SK-N-SH (cell line): ENCODE results near the gene SHPK. TPM values are rescaled to one million over a fixed set of nuclear protein-coding genes. Genes with fewer than 3 reads are reported as not detected.

Experiments used
- CTCF ChIA-PET: fragments of 300-600, 350-600 bp; formaldehyde crosslinking; extraction: SDS; loops from one replicate; lab custom pipeline; 2021; lab: Yijun Ruan, JAX
- POLR2A ChIA-PET: fragments of 350-600 bp; sonication (Branson Sonifier 250); formaldehyde crosslinking; extraction: SDS; loops from one replicate; lab custom pipeline; 2020; ENCODE audit warnings: antibody characterized with exemption, inconsistent platforms; lab: Yijun Ruan, JAX
- DNase-seq: peaks from one replicate; pipeline ENCODE4 v3.0.0; 2012
- H2AFZ ChIP-seq: fragments of 200-600 bp; sonication (generic); 2 replicates; pipeline ENCODE4 v1.8.1; 2016; ENCODE audit warnings: antibody characterized with exemption, mild to moderate bottlenecking, low read depth
- H3F3A ChIP-seq: fragments of 200-600 bp; sonication (generic); replicated peaks from 2 replicates; pipeline ENCODE3; 2016; ENCODE audit warnings: antibody characterized with exemption, mild to moderate bottlenecking; ENCODE audit not compliant: insufficient read depth
- H3K27ac ChIP-seq, 2 experiments: fragments of 200-500 bp in 1 of 2; fragments of 200-600 bp in 1 of 2; sonication (Bioruptor generic) in 1 of 2; sonication (generic), shearing (Covaris generic) in 1 of 2; 2 replicates each; pipeline versions ENCODE4 v1.5.1 to v1.6.1; 2014 to 2016; ENCODE audit warnings: low read depth in 2 of 2, inconsistent platforms in 1 of 2, low read length in 1 of 2, mild to moderate bottlenecking in 1 of 2, mixed read lengths in 1 of 2
- H3K27me3 ChIP-seq: fragments of 200-600 bp; sonication (generic), shearing (Covaris generic); 2 replicates; pipeline ENCODE4 v1.6.1; 2016; ENCODE audit warnings: mixed run types; ENCODE audit not compliant: insufficient read depth
- H3K36me3 ChIP-seq, 2 experiments: fragments of 200-500 bp in 1 of 2; fragments of 200-600 bp in 1 of 2; sonication (Bioruptor generic) in 1 of 2; sonication (generic) in 1 of 2; replicated peaks in 1 of 2; 2 replicates each; pipeline versions ENCODE3 to v1.5.1; 2014 to 2016; ENCODE audit warnings: low read length in 1 of 2, mild to moderate bottlenecking in 1 of 2; ENCODE audit not compliant: insufficient read depth in 2 of 2, control insufficient read depth in 1 of 2
- H3K4me1 ChIP-seq, 2 experiments: fragments of 200-500 bp in 1 of 2; fragments of 200-600 bp in 1 of 2; sonication (Bioruptor generic) in 1 of 2; sonication (generic), shearing (Covaris generic) in 1 of 2; 2 replicates each; pipeline versions ENCODE4 v1.5.1 to v1.6.1; 2014 to 2016; ENCODE audit warnings: low read depth in 1 of 2, low read length in 1 of 2, mixed run types in 1 of 2; ENCODE audit not compliant: insufficient read depth in 2 of 2, control insufficient read depth in 1 of 2
- H3K4me2 ChIP-seq: fragments of 200-600 bp; sonication (generic), shearing (Covaris generic); 2 replicates; pipeline ENCODE4 v1.6.1; 2017; ENCODE audit warnings: mixed run types
- H3K4me3 ChIP-seq, 2 experiments: fragments of 200-500 bp in 1 of 2; fragments of 200-600 bp in 1 of 2; sonication (Bioruptor generic) in 1 of 2; sonication (generic), shearing (Covaris generic) in 1 of 2; 2 replicates each; pipeline versions ENCODE4 v1.5.1 to v1.8.1; 2014 to 2016; ENCODE audit warnings: low read depth in 2 of 2, inconsistent platforms in 1 of 2, low read length in 1 of 2, mild to moderate bottlenecking in 1 of 2, mixed read lengths in 1 of 2, moderate library complexity in 1 of 2
- H3K79me2 ChIP-seq: fragments of 200-600 bp; sonication (generic); 2 replicates; pipeline ENCODE4 v1.8.1; 2017; ENCODE audit warnings: mild to moderate bottlenecking; ENCODE audit not compliant: insufficient read depth
- H3K9ac ChIP-seq: fragments of 200-600 bp; sonication (generic); 2 replicates; pipeline ENCODE4 v1.6.1; 2017; ENCODE audit warnings: mixed run types
- H3K9me2 ChIP-seq: fragments of 200-600 bp; sonication (generic); 2 replicates; pipeline ENCODE4 v1.6.1; 2017; ENCODE audit warnings: mixed run types
- H3K9me3 ChIP-seq: fragments of 200-600 bp; sonication (generic); 2 replicates; pipeline ENCODE4 v1.6.1; 2017; ENCODE audit warnings: mixed run types, mild to moderate bottlenecking, moderate library complexity
- H4K20me1 ChIP-seq: fragments of 200-600 bp; sonication (generic); 2 replicates; pipeline ENCODE4 v1.6.1; 2017; ENCODE audit warnings: mild to moderate bottlenecking, mixed run types; ENCODE audit not compliant: insufficient read depth
- EP300 ChIP-seq, 2 experiments: IDR thresholded peaks; 2 replicates each; pipeline versions ENCODE4 v1.4.0 to v1.6.1; 2012; ENCODE audit warnings: borderline replicate concordance in 1 of 2, low read depth in 1 of 2, low read length in 1 of 2
- FOSL2 ChIP-seq: IDR thresholded peaks from 2 replicates; pipeline ENCODE4 v1.4.0; 2012; ENCODE audit warnings: low read depth, mild to moderate bottlenecking, moderate library complexity, borderline replicate concordance
- FOXJ3 ChIP-seq: sonication (generic); formaldehyde crosslinking; IDR thresholded peaks from 2 replicates; pipeline ENCODE4 v1.5.1; 2020; ENCODE audit warnings: mild to moderate bottlenecking, missing genetic modification reagents
- FOXM1 ChIP-seq: IDR thresholded peaks from 2 replicates; pipeline ENCODE4 v1.4.0; 2012; ENCODE audit warnings: low read depth, mild to moderate bottlenecking
- GABPA ChIP-seq: IDR thresholded peaks from 2 replicates; pipeline ENCODE4 v1.4.0; 2012; ENCODE audit warnings: low read depth, mild to moderate bottlenecking
- GATA2 ChIP-seq: sonication (generic); formaldehyde crosslinking; IDR thresholded peaks from 2 replicates; pipeline ENCODE4 v1.5.0; 2020; ENCODE audit warnings: mild to moderate bottlenecking, missing genetic modification reagents
- JUND ChIP-seq: IDR thresholded peaks from 2 replicates; pipeline ENCODE4 v1.4.0; 2012
- MEF2A ChIP-seq: IDR thresholded peaks from 2 replicates; pipeline ENCODE4 v1.4.0; 2012; ENCODE audit warnings: low read depth, borderline replicate concordance
- MXI1 ChIP-seq: IDR thresholded peaks from 2 replicates; pipeline ENCODE4 v1.6.1; 2012; ENCODE audit warnings: mild to moderate bottlenecking, low read depth, low read length, improper control_type of control experiment
- NFIC ChIP-seq: IDR thresholded peaks from 2 replicates; pipeline ENCODE4 v1.4.0; 2012; ENCODE audit warnings: borderline replicate concordance
- POLR2AphosphoS5 ChIP-seq: IDR thresholded peaks from 2 replicates; pipeline ENCODE4 v1.6.1; 2012; ENCODE audit warnings: low read depth, low read length
- RAD21 ChIP-seq: IDR thresholded peaks from 2 replicates; pipeline ENCODE4 v1.6.1; 2012; ENCODE audit warnings: mild to moderate bottlenecking, low read length
- RCOR1 ChIP-seq: fragments of 150-350 bp; IDR thresholded peaks from 2 replicates; pipeline ENCODE4 v1.6.1; 2017; ENCODE audit warnings: antibody characterized with exemption, low read length
- SMC3 ChIP-seq: IDR thresholded peaks from 2 replicates; pipeline ENCODE4 v1.6.1; 2012; ENCODE audit warnings: low read depth, low read length, improper control_type of control experiment
- TCF12 ChIP-seq: IDR thresholded peaks from 2 replicates; pipeline ENCODE4 v1.4.0; 2012
- USF1 ChIP-seq: IDR thresholded peaks from 2 replicates; pipeline ENCODE4 v1.4.0; 2012; ENCODE audit warnings: low read depth, borderline replicate concordance
- USF2 ChIP-seq: fragments of 150-350 bp; IDR thresholded peaks from 2 replicates; pipeline ENCODE4 v1.6.1; 2017; ENCODE audit warnings: antibody characterized with exemption, low read length, low read depth, borderline replicate concordance
- WGBS: methylation state at CpG from one replicate; pipeline ENCODE4 v1.1.6; 2017; ENCODE audit warnings: low lambda C conversion rate; 5-methylcytosine and 5-hydroxymethylcytosine counted together
- polyA plus RNA-seq, 3 experiments: library from polyadenylated mRNA; depleted of rRNA; stranded (reverse); fragments of >200 nt; gene quantifications; 2 replicates each; pipeline ENCODE4 v1.2.3, GENCODE V29; 2012
- TF ChIP-seq, protein P1 (sequence below): IDR thresholded peaks from 2 replicates; pipeline ENCODE4 v1.6.1; 2012; ENCODE audit warnings: mild to moderate bottlenecking, low read depth, low read length, moderate library complexity
- TF ChIP-seq, protein P2 (sequence below): fragments of 200-600 bp; sonication (generic); IDR thresholded peaks from 2 replicates; pipeline ENCODE4 v1.6.1; 2017; ENCODE audit warnings: antibody characterized with exemption, mild to moderate bottlenecking, moderate library complexity

The SHPK gene
- polyA plus RNA-seq, 1 of the 3 experiments (the other 2 are of a cell fraction): 9.0 TPM

GRCh38 chr17:3678821-3679530 is 42.9 kb upstream of the SHPK start:
- CTCF ChIA-PET: interaction anchor here (1.0 kb wide), 1 partner anchor 44 kb away, joined by 3 read pairs; no protein-coding TSS in a partner anchor
- no peak overlapping the region for H3K27ac ChIP-seq
- H3K9ac ChIP-seq: no peak overlapping the region
- no peaks in the 10 kb centered on the region for H3F3A ChIP-seq
- H3K4me3 ChIP-seq: no peak overlapping the region
- no peaks in the 10 kb centered on the region for H3K79me2 ChIP-seq
- TF ChIP-seq FOSL2 (no peak), JUND (no peak), FOXJ3 (CRISPR knock-in tag) (no peak), GATA2 (no peak), GABPA (no peak), EP300 (IDR thresholded peaks at IDR 0.05; ENCODE audit: borderline replicate concordance in 1 of 2, low read depth in 1 of 2, low read length in 1 of 2) (no peak), RCOR1 (no peak), MXI1 (no peak), SMC3 (no peak), NFIC (no peak)
- TF ChIP-seq, protein P1, sequence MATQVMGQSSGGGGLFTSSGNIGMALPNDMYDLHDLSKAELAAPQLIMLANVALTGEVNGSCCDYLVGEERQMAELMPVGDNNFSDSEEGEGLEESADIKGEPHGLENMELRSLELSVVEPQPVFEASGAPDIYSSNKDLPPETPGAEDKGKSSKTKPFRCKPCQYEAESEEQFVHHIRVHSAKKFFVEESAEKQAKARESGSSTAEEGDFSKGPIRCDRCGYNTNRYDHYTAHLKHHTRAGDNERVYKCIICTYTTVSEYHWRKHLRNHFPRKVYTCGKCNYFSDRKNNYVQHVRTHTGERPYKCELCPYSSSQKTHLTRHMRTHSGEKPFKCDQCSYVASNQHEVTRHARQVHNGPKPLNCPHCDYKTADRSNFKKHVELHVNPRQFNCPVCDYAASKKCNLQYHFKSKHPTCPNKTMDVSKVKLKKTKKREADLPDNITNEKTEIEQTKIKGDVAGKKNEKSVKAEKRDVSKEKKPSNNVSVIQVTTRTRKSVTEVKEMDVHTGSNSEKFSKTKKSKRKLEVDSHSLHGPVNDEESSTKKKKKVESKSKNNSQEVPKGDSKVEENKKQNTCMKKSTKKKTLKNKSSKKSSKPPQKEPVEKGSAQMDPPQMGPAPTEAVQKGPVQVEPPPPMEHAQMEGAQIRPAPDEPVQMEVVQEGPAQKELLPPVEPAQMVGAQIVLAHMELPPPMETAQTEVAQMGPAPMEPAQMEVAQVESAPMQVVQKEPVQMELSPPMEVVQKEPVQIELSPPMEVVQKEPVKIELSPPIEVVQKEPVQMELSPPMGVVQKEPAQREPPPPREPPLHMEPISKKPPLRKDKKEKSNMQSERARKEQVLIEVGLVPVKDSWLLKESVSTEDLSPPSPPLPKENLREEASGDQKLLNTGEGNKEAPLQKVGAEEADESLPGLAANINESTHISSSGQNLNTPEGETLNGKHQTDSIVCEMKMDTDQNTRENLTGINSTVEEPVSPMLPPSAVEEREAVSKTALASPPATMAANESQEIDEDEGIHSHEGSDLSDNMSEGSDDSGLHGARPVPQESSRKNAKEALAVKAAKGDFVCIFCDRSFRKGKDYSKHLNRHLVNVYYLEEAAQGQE: no peak
- TF ChIP-seq, all 33 proteins: peak for 0
- Histone ChIP-seq H3K9me2 (no peaks in the 10 kb centered on the region), H3K36me3 (no peaks in the 10 kb centered on the region), H3K4me1 (no peaks in the 10 kb centered on the region), H2AFZ (no peak overlapping the region), H3K9me3 (no peaks in the 10 kb centered on the region), H4K20me1 (no peaks in the 10 kb centered on the region), H3K4me2 (no peak overlapping the region), H3K27me3 (no peaks in the 10 kb centered on the region)
- POLR2A ChIA-PET: no interaction called here
- DNase-seq: no peak
- WGBS: 88% methylated on average over 20 of the region's 27 CpGs

DNA sequence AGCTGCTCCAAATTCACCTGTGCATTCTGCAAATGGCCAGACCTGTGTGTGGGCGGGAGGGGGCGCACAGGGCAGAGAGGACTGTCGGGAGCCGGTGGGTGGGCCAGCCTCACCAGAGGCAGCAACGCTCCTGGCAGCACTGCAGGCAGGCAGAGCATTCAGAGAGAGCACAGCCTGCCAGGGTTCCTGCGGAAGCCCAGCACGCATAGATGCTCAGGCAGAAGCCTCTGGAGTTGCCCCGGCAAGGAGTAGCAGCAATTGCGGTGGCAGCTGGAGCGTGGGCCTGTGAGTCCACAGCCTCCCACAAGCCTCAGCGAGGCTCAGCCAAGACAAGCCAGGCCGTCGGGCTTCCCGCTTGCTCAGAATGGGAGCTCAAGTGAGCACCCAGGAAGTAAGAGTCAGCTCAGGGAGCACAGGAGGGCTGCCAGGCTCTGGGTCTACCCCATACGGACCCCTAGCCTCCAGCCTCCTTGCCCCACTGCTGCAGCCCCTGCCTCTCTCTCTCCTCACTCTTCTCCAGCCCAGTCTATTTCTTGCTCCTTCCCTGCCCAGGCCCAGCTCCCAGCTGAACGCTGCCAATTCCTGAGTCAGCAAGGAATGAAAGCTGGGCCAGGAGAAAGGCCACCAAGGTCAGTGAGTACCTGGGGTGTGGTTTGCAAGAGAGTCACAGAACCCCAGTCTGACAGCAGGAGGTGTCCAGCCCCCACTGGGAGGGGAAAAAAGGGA is 42.2 kb upstream of the SHPK start:
- POLR2A ChIA-PET: interaction anchor here (0.6 kb wide), 1 partner anchor 56 kb away, joined by 3 read pairs; no protein-coding TSS in a partner anchor
- no peak overlapping the region for H3K4me2 ChIP-seq
- TF ChIP-seq GABPA (no peak), MEF2A (no peak), USF2 (no peak), TCF12 (no peak), SMC3 (no peak), RAD21 (no peak), FOXM1 (no peak), EP300 (IDR thresholded peaks at IDR 0.05; ENCODE audit: borderline replicate concordance in 1 of 2, low read depth in 1 of 2, low read length in 1 of 2) (no peak), POLR2AphosphoS5 (no peak), USF1 (no peak), FOXJ3 (CRISPR knock-in tag) (no peak)
- TF ChIP-seq, protein P2, sequence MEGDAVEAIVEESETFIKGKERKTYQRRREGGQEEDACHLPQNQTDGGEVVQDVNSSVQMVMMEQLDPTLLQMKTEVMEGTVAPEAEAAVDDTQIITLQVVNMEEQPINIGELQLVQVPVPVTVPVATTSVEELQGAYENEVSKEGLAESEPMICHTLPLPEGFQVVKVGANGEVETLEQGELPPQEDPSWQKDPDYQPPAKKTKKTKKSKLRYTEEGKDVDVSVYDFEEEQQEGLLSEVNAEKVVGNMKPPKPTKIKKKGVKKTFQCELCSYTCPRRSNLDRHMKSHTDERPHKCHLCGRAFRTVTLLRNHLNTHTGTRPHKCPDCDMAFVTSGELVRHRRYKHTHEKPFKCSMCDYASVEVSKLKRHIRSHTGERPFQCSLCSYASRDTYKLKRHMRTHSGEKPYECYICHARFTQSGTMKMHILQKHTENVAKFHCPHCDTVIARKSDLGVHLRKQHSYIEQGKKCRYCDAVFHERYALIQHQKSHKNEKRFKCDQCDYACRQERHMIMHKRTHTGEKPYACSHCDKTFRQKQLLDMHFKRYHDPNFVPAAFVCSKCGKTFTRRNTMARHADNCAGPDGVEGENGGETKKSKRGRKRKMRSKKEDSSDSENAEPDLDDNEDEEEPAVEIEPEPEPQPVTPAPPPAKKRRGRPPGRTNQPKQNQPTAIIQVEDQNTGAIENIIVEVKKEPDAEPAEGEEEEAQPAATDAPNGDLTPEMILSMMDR: no peak

More for the DNA sequence above, 42.2 kb upstream of the SHPK start:
- H3K4me1 ChIP-seq: no peaks in the 10 kb centered on the region
- no peak overlapping the region for H3K9ac ChIP-seq
- H3K79me2 ChIP-seq: no peaks in the 10 kb centered on the region
- no peaks in the 10 kb centered on the region for H3K9me2 ChIP-seq
- H3K36me3 ChIP-seq: no peaks in the 10 kb centered on the region
- no peak for DNase-seq
- no peak overlapping the region for H2AFZ ChIP-seq
- H4K20me1 ChIP-seq: no peaks in the 10 kb centered on the region
- WGBS: 70% methylated on average over 15 of the region's 16 CpGs
- no peaks in the 10 kb centered on the region for H3F3A ChIP-seq
- CTCF ChIA-PET: interaction anchor here (1.0 kb wide), 1 partner anchor 45 kb away, joined by 3 read pairs; no protein-coding TSS in a partner anchor
- H3K27ac ChIP-seq: no peak overlapping the region
- H3K27me3 ChIP-seq: no peaks in the 10 kb centered on the region
- H3K9me3 ChIP-seq: no peaks in the 10 kb centered on the region
- no peak overlapping the region for H3K4me3 ChIP-seq
